NCI-H82 treated with DMSO at 0.1 percent for 48 hours (cell line): ENCODE results near the gene GABRR1.
"Not testable (repeated sequence)": the region's sequence is repeated elsewhere in the genome, so short reads cannot be mapped to it uniquely, and the experiment has no call there.

ENCODE experiments used
- DNase-seq: peaks from one replicate; lab custom pipeline; 2025; ENCODE audit not compliant: unreplicated experiment; lab: John Stamatoyannopoulos, UW

GABRR1 gene

DNA sequence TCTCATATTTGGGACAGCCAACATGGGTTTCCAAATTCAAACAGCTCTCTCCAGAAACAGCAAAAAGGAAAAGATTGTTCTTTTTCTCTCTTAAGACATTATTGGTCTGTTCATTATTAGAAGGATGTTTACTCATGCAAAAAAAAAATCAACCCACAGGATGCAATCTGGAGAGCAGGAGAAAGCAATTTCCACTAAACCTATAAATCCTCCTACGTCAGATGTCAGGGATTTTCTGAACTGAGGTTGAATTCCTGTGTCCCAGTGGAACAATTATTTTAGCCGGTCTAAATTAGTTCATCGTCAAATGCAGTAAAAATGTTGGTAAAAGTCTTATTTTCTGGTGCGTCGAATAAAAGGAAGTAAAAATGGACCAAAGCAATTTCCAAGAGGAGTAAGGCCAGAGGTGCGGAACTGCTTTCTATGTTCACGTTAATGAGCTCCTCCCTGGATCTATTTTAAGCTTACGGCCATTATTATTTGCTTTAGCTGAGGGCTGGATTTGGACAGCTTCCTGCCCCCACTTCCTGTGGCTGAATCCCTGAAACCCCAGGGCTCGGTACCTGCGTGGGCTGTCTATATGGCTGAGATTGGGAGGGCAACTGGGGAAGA lies at the start of gene GABRR1:
GABRR1 (minus strand) TSS at position 60 of the 612 bp plus-strand sequence; CDS start at position 24, 36 bp downstream.
- no peak for DNase-seq

DNA sequence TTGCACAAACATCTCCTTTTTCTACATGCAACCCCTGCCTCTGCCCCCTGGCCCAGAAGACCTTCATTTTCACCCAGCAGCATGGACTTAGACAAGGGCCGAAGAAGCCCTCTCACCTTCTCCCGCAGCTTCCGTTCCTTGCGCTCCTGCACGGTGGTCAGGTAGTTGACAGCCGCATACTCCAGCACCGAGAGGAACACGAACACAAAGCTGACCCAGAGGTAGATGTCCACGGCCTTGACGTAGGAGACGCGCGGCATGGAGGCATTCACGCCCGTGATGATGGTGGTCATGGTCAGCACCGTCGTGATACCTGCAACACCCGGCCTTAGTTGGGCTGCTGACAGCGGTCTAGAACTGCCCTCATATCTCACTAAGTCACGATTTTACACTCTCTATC lies 47.1 kb upstream of the GABRR1 start:
- DNase-seq: no peak

DNA sequence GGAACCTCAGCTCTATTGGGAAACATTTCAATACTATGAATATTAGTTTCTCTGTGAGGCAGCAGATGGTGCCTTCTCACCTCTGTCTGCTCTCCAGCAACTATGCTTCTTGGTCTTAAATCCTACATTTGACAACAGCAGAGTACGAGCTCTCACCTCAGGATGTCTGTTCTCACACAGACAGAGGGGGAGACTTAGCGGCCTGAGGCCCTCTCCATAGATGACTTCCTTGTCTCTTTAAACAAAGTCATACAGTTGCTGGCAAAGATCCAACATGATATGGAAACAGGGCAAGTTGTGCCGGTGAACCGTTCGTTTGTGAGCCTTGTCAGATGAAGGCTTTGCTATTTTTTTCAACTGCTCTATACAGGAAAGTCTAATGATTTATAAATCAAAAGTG lies 43.7 kb upstream of the GABRR1 start:
- DNase-seq: no peak

- no peak for DNase-seq
These were observed 43.2 kb upstream of the GABRR1 start for GRCh38 chr6:89260310-89260709.

DNA sequence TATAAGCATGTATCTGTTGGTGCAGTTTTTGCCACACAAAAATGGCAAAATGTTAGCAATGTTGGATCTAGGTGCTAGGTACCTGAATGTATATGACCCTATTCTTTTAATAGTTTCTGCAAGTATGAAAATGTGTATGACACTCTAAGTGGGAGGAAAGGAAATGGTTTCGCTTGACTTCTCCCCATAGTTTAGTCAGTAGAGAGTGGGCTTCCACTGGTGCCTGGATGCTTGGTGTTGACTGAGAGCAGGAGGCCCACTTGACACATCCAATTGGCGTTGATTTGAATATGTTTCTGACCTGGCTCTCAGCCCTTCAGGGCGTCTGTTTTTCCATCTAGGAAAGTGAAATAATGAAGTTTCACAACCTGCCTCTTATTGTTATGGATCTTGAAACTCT lies 41.8 kb upstream of the GABRR1 start:
- DNase-seq: no peak

DNA sequence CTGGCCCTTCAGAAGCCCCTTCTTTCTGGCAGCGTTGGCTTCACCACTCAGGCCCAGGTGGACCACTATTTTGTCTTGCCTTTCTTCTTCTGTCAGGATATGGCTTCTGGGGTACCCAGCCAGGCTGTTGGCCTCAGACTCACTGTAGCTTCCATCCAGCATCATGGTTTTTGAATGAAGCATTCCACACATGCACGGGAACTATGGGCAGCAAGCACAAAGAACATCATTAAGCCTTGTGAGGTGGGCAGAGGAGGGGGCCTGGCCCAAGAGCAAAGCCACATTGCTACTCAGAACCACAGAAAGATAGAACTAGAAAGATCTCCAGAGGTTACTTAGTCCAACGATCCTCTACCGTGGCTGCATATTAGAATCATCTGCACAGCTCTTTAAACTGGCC lies 40.6 kb upstream of the GABRR1 start:
- DNase-seq: no peak

- DNase-seq: no peak
These were observed 40.2 kb upstream of the GABRR1 start for GRCh38 chr6:89257346-89257745.

- DNase-seq: no peak
These were observed 38.3 kb upstream of the GABRR1 start for GRCh38 chr6:89255417-89255816.

DNA sequence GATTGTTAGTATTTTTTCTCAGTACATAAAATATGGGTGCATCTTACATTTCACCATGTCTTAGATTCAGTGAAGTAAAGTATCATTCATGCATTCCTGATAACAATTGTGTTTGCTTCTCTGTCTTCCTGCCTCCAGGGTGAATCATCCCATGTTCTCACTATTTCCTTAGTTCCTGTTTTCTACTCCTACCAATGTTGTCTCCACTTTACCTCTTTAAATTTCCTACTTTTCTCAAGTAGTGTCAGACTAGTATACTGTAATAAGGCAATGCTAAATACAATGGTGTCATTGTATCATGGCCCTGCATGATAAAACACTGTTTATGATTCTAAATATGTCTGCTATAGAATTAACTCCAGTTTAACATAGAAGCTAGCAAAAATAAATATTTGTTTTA lies 37.4 kb upstream of the GABRR1 start:
- DNase-seq: no peak

DNA sequence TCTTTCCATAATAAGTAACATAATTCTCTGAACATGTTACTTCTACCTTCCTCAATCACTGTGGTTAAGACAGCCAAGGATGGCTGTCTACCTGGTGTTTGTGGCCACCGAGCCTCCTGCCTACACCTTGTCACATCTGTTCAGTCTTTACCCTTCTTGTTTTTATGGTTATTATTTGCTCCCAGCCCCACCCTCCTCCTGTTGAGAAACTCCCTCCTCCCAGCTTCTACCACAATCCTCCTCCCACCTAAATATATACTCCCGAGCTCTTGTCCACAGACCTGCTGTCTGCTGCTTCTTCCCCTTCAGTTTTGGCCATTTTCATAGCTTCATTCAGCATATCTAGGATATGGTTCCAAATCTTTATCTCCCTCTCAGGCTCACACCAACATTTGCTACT lies 35.7 kb upstream of the GABRR1 start:
- DNase-seq: no peak

DNA sequence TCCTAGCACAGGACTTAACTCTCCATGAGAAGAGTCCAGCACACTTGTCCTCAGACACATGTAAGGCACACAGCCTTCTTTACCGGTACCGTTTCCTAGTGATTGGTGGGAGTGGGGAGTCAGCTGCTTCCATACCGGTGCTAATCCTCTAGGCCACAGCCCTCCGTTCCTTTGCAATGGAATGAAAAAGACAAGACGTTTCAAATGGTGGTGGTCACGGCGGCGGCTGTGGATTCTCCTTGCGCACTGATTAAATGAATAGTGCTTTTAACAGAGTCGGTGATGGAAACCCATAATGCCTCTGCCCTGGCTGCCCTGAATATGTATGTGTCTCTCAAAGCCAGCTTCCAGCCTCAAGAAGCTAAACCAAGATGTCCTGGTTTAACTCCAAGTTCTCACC lies 34.8 kb upstream of the GABRR1 start:
- no peak for DNase-seq

- no peak for DNase-seq
These were observed 34.0 kb upstream of the GABRR1 start for GRCh38 chr6:89251170-89251569.

DNA sequence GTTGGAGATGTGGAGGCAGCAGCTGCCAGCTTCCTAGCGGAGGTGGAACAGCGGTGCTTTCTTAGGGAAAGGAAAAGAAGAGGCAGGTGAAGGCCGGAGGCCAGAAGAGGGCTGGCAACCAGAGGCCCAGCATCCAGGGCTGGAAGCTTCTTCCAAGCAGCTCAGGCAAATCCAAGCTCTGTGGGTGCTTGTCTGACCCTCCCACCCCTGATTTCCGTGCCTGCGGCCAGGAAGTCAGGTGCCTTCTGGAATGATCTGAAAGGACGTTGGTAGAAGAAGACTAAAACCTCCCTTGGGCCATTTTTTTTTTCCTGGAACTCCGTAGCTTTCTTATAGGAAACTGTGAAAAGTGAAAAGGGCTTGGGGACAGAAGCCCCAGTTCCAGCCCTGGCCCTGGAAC lies 33.1 kb upstream of the GABRR1 start:
- no peak for DNase-seq

DNA sequence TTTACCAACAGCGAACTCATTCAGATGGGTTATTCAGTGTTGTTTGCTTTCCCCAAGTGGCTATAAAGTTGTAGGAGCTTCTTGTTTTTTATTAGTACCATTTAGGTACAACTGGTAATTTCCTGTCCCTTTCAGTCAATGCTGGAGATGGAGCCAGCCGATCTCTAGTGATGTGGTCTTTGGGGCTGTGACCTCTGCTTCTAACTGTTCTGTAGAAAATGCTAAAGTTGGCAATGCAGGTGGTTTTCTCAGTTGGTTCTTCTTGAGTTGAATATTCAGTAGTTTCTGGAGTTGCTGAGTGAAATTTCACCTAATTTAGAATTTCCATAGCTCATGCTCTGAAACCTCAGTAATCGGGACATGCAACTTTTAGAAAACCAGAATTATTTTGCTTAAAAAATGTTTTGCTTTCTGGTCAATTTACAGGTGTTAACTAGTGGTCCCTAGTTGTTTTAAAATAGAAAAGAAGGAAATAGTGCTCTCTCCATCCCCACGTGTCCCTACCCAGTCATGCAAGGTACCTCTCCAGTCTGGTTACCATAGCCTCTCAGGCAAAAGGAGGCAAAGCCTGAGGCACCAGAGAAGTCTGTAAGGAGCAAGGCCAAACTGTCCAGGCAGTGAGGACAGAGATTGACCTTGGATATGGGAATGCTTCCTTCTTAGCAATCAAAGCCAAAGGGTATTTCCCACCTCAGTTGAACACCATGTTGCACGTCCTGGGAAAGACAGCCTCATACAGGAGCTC lies 27.3 kb upstream of the GABRR1 start:
- DNase-seq: no peak

GRCh38 chr6:89243331-89243629 lies 26.1 kb upstream of the GABRR1 start:
- DNase-seq: no peak

- DNase-seq: peak; percentile 19
These were observed 25.6 kb upstream of the GABRR1 start for GRCh38 chr6:89242574-89243330.

- DNase-seq: no peak
These were observed 22.2 kb upstream of the GABRR1 start for GRCh38 chr6:89239338-89239737.

DNA sequence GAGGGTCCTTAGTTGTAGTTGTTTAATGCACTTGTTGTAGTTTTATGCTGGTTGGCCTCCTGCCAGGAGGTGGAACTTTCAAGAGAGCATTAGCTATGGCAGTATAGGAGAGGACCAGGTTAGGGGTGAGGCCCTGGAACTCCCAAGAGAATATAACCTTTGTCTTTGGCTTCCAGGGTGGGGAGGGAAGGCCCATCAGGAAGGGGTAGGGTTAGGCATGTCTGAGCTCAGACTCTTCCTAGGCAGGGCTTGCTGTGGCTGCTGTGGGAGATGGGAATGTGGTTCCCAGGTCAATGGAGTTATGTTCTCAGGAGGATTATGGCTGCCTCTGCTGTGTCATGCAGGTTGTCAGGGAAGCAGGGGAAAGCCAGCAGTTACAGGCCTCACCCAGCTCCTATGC lies 20.0 kb upstream of the GABRR1 start:
- no peak for DNase-seq

GRCh38 chr6:89233605-89234004 lies 16.4 kb upstream of the GABRR1 start:
- not testable (repeated sequence) for DNase-seq

DNA sequence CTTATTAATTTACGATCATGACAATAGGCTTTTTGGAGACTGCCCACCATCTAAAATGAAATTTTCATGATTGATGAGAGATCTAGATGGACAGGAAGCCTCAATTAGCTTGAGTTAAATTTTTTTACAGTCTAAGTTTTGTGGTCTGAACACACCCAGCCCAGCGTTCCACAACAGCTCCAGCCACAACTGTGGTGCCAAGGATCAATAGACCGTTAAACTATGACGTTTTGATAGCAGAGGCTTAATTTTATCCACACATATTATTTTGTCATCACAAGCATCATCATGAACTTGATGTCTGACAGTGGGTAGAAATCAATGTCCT lies 5.5 kb upstream of the GABRR1 start:
- DNase-seq: no peak

- no peak for DNase-seq
These were observed 5.0 kb upstream of the GABRR1 start for GRCh38 chr6:89221971-89222711.

GRCh38 chr6:89221129-89221528 lies 4.0 kb upstream of the GABRR1 start:
- no peak for DNase-seq
